ENCODE results near the gene IPCEF1.

Gene IPCEF1

GRCh38 chr6:154360476-154360875 lies 3.9 kb upstream of the IPCEF1 start:
- Histone ChIP-seq H3K36me3 (ENCODE audit: insufficient read depth, low read length) (no peaks in the 10 kb centered on the region), H3K9me3 (ENCODE audit: control insufficient read depth, insufficient read depth, low read length) (no peaks in the 10 kb centered on the region), H3K4me1 (ENCODE audit: insufficient read depth, low read length) (no peaks in the 10 kb centered on the region), H3K9ac (ENCODE audit: low read depth, low read length) (no peak overlapping the region)

GRCh38 chr6:154359679-154360078 lies 3.1 kb upstream of the IPCEF1 start:
- Histone ChIP-seq H3K4me1 (ENCODE audit: insufficient read depth, low read length) (no peaks in the 10 kb centered on the region), H3K36me3 (ENCODE audit: insufficient read depth, low read length) (no peaks in the 10 kb centered on the region), H3K9ac (ENCODE audit: low read depth, low read length) (no peak overlapping the region), H3K9me3 (ENCODE audit: control insufficient read depth, insufficient read depth, low read length) (no peaks in the 10 kb centered on the region)

- H3K4me1 ChIP-seq (ENCODE audit: insufficient read depth, low read length): no peaks in the 10 kb centered on the region
Measured at GRCh38 chr6:154359161-154359574, 2.6 kb upstream of the IPCEF1 start.

GRCh38 chr6:154358019-154358545 lies 1.5 kb upstream of the IPCEF1 start:
- Histone ChIP-seq H3K4me1 (ENCODE audit: insufficient read depth, low read length) (no peaks in the 10 kb centered on the region), H3K36me3 (ENCODE audit: insufficient read depth, low read length) (no peaks in the 10 kb centered on the region), H3K9me3 (ENCODE audit: control insufficient read depth, insufficient read depth, low read length) (no peaks in the 10 kb centered on the region), H3K9ac (ENCODE audit: low read depth, low read length) (no peak overlapping the region)

More at GRCh38 chr6:154359161-154359574, 2.6 kb upstream of the IPCEF1 start:
- H3K9me3 ChIP-seq (ENCODE audit: control insufficient read depth, insufficient read depth, low read length): no peaks in the 10 kb centered on the region
- no peak overlapping the region for H3K9ac ChIP-seq (ENCODE audit: low read depth, low read length)
- H3K36me3 ChIP-seq (ENCODE audit: insufficient read depth, low read length): no peaks in the 10 kb centered on the region

- H3K9me3 ChIP-seq (ENCODE audit: control insufficient read depth, insufficient read depth, low read length): no peaks in the 10 kb centered on the region
- no peaks in the 10 kb centered on the region for H3K4me1 ChIP-seq (ENCODE audit: insufficient read depth, low read length)
- H3K36me3 ChIP-seq (ENCODE audit: insufficient read depth, low read length): no peaks in the 10 kb centered on the region
- no peak overlapping the region for H3K9ac ChIP-seq (ENCODE audit: low read depth, low read length)
Measured at GRCh38 chr6:154356113-154356512, 490 bp downstream of the IPCEF1 start.

GRCh38 chr6:154354265-154354777 lies 2.3 kb downstream of the IPCEF1 start:
- Histone ChIP-seq H3K4me1 (ENCODE audit: insufficient read depth, low read length) (no peaks in the 10 kb centered on the region), H3K36me3 (ENCODE audit: insufficient read depth, low read length) (no peaks in the 10 kb centered on the region), H3K9ac (ENCODE audit: low read depth, low read length) (no peak overlapping the region), H3K9me3 (ENCODE audit: control insufficient read depth, insufficient read depth, low read length) (no peaks in the 10 kb centered on the region)

- no peaks in the 10 kb centered on the region for H3K4me1 ChIP-seq (ENCODE audit: insufficient read depth, low read length)
- no peaks in the 10 kb centered on the region for H3K36me3 ChIP-seq (ENCODE audit: insufficient read depth, low read length)
- H3K9me3 ChIP-seq (ENCODE audit: control insufficient read depth, insufficient read depth, low read length): no peaks in the 10 kb centered on the region
- H3K9ac ChIP-seq (ENCODE audit: low read depth, low read length): no peak overlapping the region
Measured at GRCh38 chr6:154353626-154354025, 3.0 kb downstream of the IPCEF1 start.

GRCh38 chr6:154352898-154353585 lies 3.6 kb downstream of the IPCEF1 start:
- H3K4me1 ChIP-seq (ENCODE audit: insufficient read depth, low read length): no peaks in the 10 kb centered on the region
- H3K9ac ChIP-seq (ENCODE audit: low read depth, low read length): no peak overlapping the region
- H3K9me3 ChIP-seq (ENCODE audit: control insufficient read depth, insufficient read depth, low read length): no peaks in the 10 kb centered on the region
- no peaks in the 10 kb centered on the region for H3K36me3 ChIP-seq (ENCODE audit: insufficient read depth, low read length)

GRCh38 chr6:154350293-154350692 lies 6.3 kb downstream of the IPCEF1 start:
- Histone ChIP-seq H3K4me1 (ENCODE audit: insufficient read depth, low read length) (no peaks in the 10 kb centered on the region), H3K9me3 (ENCODE audit: control insufficient read depth, insufficient read depth, low read length) (no peaks in the 10 kb centered on the region), H3K9ac (ENCODE audit: low read depth, low read length) (no peak overlapping the region), H3K36me3 (ENCODE audit: insufficient read depth, low read length) (no peaks in the 10 kb centered on the region)

- no peaks in the 10 kb centered on the region for H3K9me3 ChIP-seq (ENCODE audit: control insufficient read depth, insufficient read depth, low read length)
- no peak overlapping the region for H3K9ac ChIP-seq (ENCODE audit: low read depth, low read length)
- H3K36me3 ChIP-seq (ENCODE audit: insufficient read depth, low read length): no peaks in the 10 kb centered on the region
- peaks cover 9% of the 10 kb centered on the region; the same call in 1 of the 2 replicates for H3K4me1 ChIP-seq (ENCODE audit: insufficient read depth, low read length)
Measured at GRCh38 chr6:154347981-154348380, 8.6 kb downstream of the IPCEF1 start.

- no peaks in the 10 kb centered on the region for H3K9me3 ChIP-seq (ENCODE audit: control insufficient read depth, insufficient read depth, low read length)
- no peaks in the 10 kb centered on the region for H3K36me3 ChIP-seq (ENCODE audit: insufficient read depth, low read length)
- H3K9ac ChIP-seq (ENCODE audit: low read depth, low read length): no peak overlapping the region
- H3K4me1 ChIP-seq (ENCODE audit: insufficient read depth, low read length): peaks cover 26% of the 10 kb centered on the region
Measured at GRCh38 chr6:154345811-154346210, 10.8 kb downstream of the IPCEF1 start.

GRCh38 chr6:154343473-154344308 lies 12.9 kb downstream of the IPCEF1 start:
- Histone ChIP-seq H3K9ac (ENCODE audit: low read depth, low read length) (peak overlapping the region; percentile 74), H3K36me3 (ENCODE audit: insufficient read depth, low read length) (no peaks in the 10 kb centered on the region), H3K9me3 (ENCODE audit: control insufficient read depth, insufficient read depth, low read length) (no peaks in the 10 kb centered on the region), H3K4me1 (ENCODE audit: insufficient read depth, low read length) (peaks cover 26% of the 10 kb centered on the region)

- H3K36me3 ChIP-seq (ENCODE audit: insufficient read depth, low read length): no peaks in the 10 kb centered on the region
- peaks cover 26% of the 10 kb centered on the region for H3K4me1 ChIP-seq (ENCODE audit: insufficient read depth, low read length)
- no peaks in the 10 kb centered on the region for H3K9me3 ChIP-seq (ENCODE audit: control insufficient read depth, insufficient read depth, low read length)
- H3K9ac ChIP-seq (ENCODE audit: low read depth, low read length): no peak overlapping the region; the same call in 1 of the 2 replicates
Measured at GRCh38 chr6:154341871-154342270, 14.7 kb downstream of the IPCEF1 start.

GRCh38 chr6:154341336-154341735 lies 15.3 kb downstream of the IPCEF1 start:
- Histone ChIP-seq H3K9ac (ENCODE audit: low read depth, low read length) (no peak overlapping the region), H3K4me1 (ENCODE audit: insufficient read depth, low read length) (peaks cover 26% of the 10 kb centered on the region), H3K36me3 (ENCODE audit: insufficient read depth, low read length) (no peaks in the 10 kb centered on the region), H3K9me3 (ENCODE audit: control insufficient read depth, insufficient read depth, low read length) (no peaks in the 10 kb centered on the region)

Measured in ES-I3 (cell line).